Measurements from ENCODE around the gene TOP2A. TPM values are rescaled to one million over a fixed set of nuclear protein-coding genes. Genes with fewer than 3 reads are reported as not detected.

Gene TOP2A
- total RNA-seq, 1 experiment from 2014 or later = 230 TPM

DNA sequence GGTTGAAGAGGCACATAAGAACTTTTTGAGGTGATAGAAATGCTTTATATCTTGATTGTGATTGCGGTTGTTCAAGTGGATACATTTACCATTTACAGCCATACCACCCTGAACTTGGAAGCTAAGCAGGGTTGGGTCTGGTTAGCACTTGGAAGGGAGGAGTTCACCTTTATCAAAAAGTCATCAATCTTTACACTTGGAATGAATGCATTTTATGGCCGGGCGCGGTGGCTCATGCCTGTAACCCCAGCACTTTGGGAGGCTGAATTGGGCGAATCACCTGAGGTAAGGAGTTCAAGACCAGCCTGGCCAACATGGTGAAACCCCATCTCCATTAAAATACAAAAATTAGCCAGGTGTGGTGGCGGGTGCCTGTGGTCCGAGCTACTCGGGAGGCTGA is 43.7 kb downstream of the TOP2A start:
- Histone ChIP-seq H3K4me1 (ENCODE audit: insufficient read depth, low read length) (no peaks in the 10 kb centered on the region), H2BK120ac (ENCODE audit: low read depth, low read length, poor library complexity, severe bottlenecking) (no peak overlapping the region), H4K20me1 (ENCODE audit: control insufficient read depth, insufficient read depth, insufficient read length) (no peaks in the 10 kb centered on the region), H3K56ac (ENCODE audit: insufficient read length, low read depth, low read length) (no peak overlapping the region), H3K18ac (ENCODE audit: insufficient read length, low read depth, low read length) (no peak overlapping the region), H3K9me3 (ENCODE audit: control insufficient read depth, low read depth, low read length) (no peaks in the 10 kb centered on the region), H2AK5ac (ENCODE audit: insufficient read length, low read length) (no peak overlapping the region), H2BK12ac (ENCODE audit: insufficient read length, low read depth, low read length) (no peak overlapping the region), H4K5ac (ENCODE audit: insufficient read length, low read depth, low read length) (no peak overlapping the region), H2BK20ac (ENCODE audit: low read depth, low read length, poor library complexity, severe bottlenecking) (no peak overlapping the region), H2AFZ (ENCODE audit: low read length) (no peak overlapping the region), H3K79me2 (ENCODE audit: insufficient read depth, low read length) (no peaks in the 10 kb centered on the region), H3K79me1 (ENCODE audit: insufficient read depth, low read depth, low read length, poor library complexity, severe bottlenecking) (no peaks in the 10 kb centered on the region), H2BK5ac (ENCODE audit: insufficient read length, low read length) (no peak overlapping the region), H2BK15ac (ENCODE audit: low read depth, low read length) (no peak overlapping the region), H3K23ac (ENCODE audit: insufficient read length, low read depth, low read length) (no peak overlapping the region), H3K4me2 (ENCODE audit: insufficient read depth, insufficient read length, low read length) (no peak overlapping the region), H4K8ac (replicated peaks; ENCODE audit: insufficient read length, low read depth, low read length) (no peak overlapping the region), H3K9ac (ENCODE audit: extremely low read depth, insufficient read length, low read length) (no peak overlapping the region), H3K27me3 (ENCODE audit: insufficient read depth, low read length) (no peaks in the 10 kb centered on the region), H3K14ac (ENCODE audit: insufficient read depth, low read length) (no peak overlapping the region), H3K27ac (ENCODE audit: insufficient read length, low read depth, low read length) (no peak overlapping the region), H3T11ph (ENCODE audit: low read length) (no peak overlapping the region), H3K23me2 (ENCODE audit: insufficient read length, low read depth, low read length, poor library complexity, severe bottlenecking) (no peaks in the 10 kb centered on the region), H4K91ac (ENCODE audit: insufficient read length, low read depth, low read length) (no peak overlapping the region), H3K4ac (ENCODE audit: low read depth, low read length) (no peak overlapping the region)
- H3K27me3 Mint-ChIP-seq (ENCODE audit: low read depth) = no peaks in the 10 kb centered on the region; the same call in 1 of the 2 replicates
- no peak overlapping the region for H3K27ac Mint-ChIP-seq
- WGBS (ENCODE audit: extremely low coverage, insufficient read length, low lambda C conversion rate) = no CpG with 5 or more reads among the region's 8 CpGs
- peaks cover 0 to 5% (median 2%) of the 10 kb centered on the region in 3 experiments; a peak in 4 of 7 replicates for H3K36me3 Mint-ChIP-seq (ENCODE audit: insufficient read depth in 1 of 3, low read depth in 3 of 3)
- peaks cover 6 to 8% of the 10 kb centered on the region in 2 experiments; a peak in 4 of 5 replicates for H3K9me3 Mint-ChIP-seq
- peaks cover 7 to 12% of the 10 kb centered on the region in 2 experiments for H3K4me1 Mint-ChIP-seq
- DNase-seq = no peak
- TF ChIP-seq, protein P1, sequence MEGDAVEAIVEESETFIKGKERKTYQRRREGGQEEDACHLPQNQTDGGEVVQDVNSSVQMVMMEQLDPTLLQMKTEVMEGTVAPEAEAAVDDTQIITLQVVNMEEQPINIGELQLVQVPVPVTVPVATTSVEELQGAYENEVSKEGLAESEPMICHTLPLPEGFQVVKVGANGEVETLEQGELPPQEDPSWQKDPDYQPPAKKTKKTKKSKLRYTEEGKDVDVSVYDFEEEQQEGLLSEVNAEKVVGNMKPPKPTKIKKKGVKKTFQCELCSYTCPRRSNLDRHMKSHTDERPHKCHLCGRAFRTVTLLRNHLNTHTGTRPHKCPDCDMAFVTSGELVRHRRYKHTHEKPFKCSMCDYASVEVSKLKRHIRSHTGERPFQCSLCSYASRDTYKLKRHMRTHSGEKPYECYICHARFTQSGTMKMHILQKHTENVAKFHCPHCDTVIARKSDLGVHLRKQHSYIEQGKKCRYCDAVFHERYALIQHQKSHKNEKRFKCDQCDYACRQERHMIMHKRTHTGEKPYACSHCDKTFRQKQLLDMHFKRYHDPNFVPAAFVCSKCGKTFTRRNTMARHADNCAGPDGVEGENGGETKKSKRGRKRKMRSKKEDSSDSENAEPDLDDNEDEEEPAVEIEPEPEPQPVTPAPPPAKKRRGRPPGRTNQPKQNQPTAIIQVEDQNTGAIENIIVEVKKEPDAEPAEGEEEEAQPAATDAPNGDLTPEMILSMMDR (conservative IDR thresholded peaks at IDR 0.05) = no peak
- no peak overlapping the region for H3K4me3 Mint-ChIP-seq
